GM23338 (cell line): ENCODE data around the gene OPRM1. TPM values are rescaled to one million over a fixed set of nuclear protein-coding genes. Genes with fewer than 3 reads are reported as not detected.

Experiments
- ATAC-seq: fragments of 200-7000 bp; cut with Tn5 transposase; 3 replicates; pipeline ENCODE4 v1.9.1; 2020
- DNase-seq: peaks from one replicate; pipeline ENCODE4 v3.0.0-alpha.2; 2015; ENCODE audit warnings: low spot score
- H2AFZ ChIP-seq: fragments of 200-600 bp; sonication (generic); 2 replicates; pipeline ENCODE4 v1.8.0; 2016; ENCODE audit warnings: antibody characterized with exemption, mild to moderate bottlenecking, moderate library complexity
- H3F3A ChIP-seq: fragments of 200-600 bp; sonication (generic); replicated peaks from 2 replicates; pipeline ENCODE4 v1.8.0; 2017; ENCODE audit warnings: antibody characterized with exemption, mixed run types, low read depth
- H3K27ac ChIP-seq: fragments of 200-600 bp; sonication (generic); 2 replicates; pipeline ENCODE4 v1.6.1; 2016; ENCODE audit warnings: low read depth
- H3K27me3 ChIP-seq: fragments of 200-600 bp; sonication (generic); 2 replicates; pipeline ENCODE4 v1.8.0; 2016; ENCODE audit warnings: mild to moderate bottlenecking, mixed run types, moderate library complexity; ENCODE audit not compliant: insufficient read depth
- H3K36me3 ChIP-seq: fragments of 200-600 bp; sonication (generic); 2 replicates; pipeline ENCODE4 v1.8.0; 2016; ENCODE audit warnings: mild to moderate bottlenecking; ENCODE audit not compliant: insufficient read depth
- H3K4me1 ChIP-seq: fragments of 200-600 bp; sonication (generic); 2 replicates; pipeline ENCODE4 v1.8.0; 2016; ENCODE audit warnings: mild to moderate bottlenecking, moderate library complexity; ENCODE audit not compliant: insufficient read depth
- H3K4me2 ChIP-seq: fragments of 200-600 bp; sonication (generic); 2 replicates; pipeline ENCODE4 v1.7.1; 2017; ENCODE audit warnings: mixed run types
- H3K4me3 ChIP-seq: fragments of 200-600 bp; sonication (generic); 2 replicates; pipeline ENCODE4 v1.6.1; 2016; ENCODE audit warnings: mixed run types
- H3K79me2 ChIP-seq: fragments of 200-600 bp; sonication (generic); replicated peaks from 2 replicates; pipeline ENCODE4 v1.8.0; 2017; ENCODE audit warnings: mild to moderate bottlenecking; ENCODE audit not compliant: insufficient read depth
- H3K9me2 ChIP-seq: fragments of 200-600 bp; sonication (generic); 2 replicates; pipeline ENCODE4 v1.8.0; 2017; ENCODE audit not compliant: insufficient read depth
- H4K20me1 ChIP-seq: fragments of 200-600 bp; sonication (generic); replicated peaks from 2 replicates; pipeline ENCODE4 v1.8.0; 2017; ENCODE audit warnings: mild to moderate bottlenecking; ENCODE audit not compliant: insufficient read depth
- H3K27ac Mint-ChIP-seq: 2 replicates; pipeline ENCODE4 v1.8.0; 2020; ENCODE audit warnings: inconsistent platforms, mild to moderate bottlenecking, moderate library complexity, mixed read lengths
- H3K27me3 Mint-ChIP-seq: 3 replicates; pipeline ENCODE4 v1.8.0; 2022; ENCODE audit warnings: low read depth, mild to moderate bottlenecking, moderate library complexity, mixed read lengths, inconsistent platforms; ENCODE audit not compliant: insufficient read depth, poor library complexity
- H3K36me3 Mint-ChIP-seq: 3 replicates; pipeline ENCODE4 v1.8.0; 2021; ENCODE audit warnings: low read depth, mild to moderate bottlenecking, inconsistent platforms, moderate library complexity, mixed read lengths
- H3K4me1 Mint-ChIP-seq: 3 replicates; pipeline ENCODE4 v1.8.0; 2020; ENCODE audit warnings: mild to moderate bottlenecking, inconsistent platforms, mixed read lengths
- H3K4me3 Mint-ChIP-seq: 3 replicates; pipeline ENCODE4 v1.8.0; 2021; ENCODE audit warnings: moderate library complexity, mild to moderate bottlenecking, inconsistent platforms, mixed read lengths
- H3K9me3 Mint-ChIP-seq: 3 replicates; pipeline ENCODE4 v1.8.0; 2020; ENCODE audit warnings: moderate library complexity, mild to moderate bottlenecking, inconsistent platforms, mixed read lengths
- CREB1 ChIP-seq: fragments of 250-450 bp; sonication (Bioruptor Pico); IDR thresholded peaks from 2 replicates; pipeline ENCODE4 v1.5.0; 2020; ENCODE audit warnings: low read depth, mild to moderate bottlenecking, moderate library complexity
- CTCF ChIP-seq, 2 experiments: fragments of 200-600 bp in 1 of 2; sonication (generic) in 1 of 2; conservative IDR thresholded peaks; 2 replicates each; pipeline versions ENCODE4 v1.5.1 to v1.6.1; 2016 to 2017; ENCODE audit warnings: antibody characterized with exemption in 2 of 2, low read depth in 2 of 2, mild to moderate bottlenecking in 2 of 2, moderate library complexity in 1 of 2
- ETS1 ChIP-seq: IDR thresholded peaks from 2 replicates; pipeline ENCODE4 v1.6.1; 2016; ENCODE audit warnings: antibody characterized with exemption
- EZH2 ChIP-seq: fragments of 200-600 bp; sonication (generic); IDR thresholded peaks from one replicate; pipeline ENCODE4 v1.8.0; 2017; ENCODE audit warnings: antibody characterized with exemption, mild to moderate bottlenecking, low read depth; ENCODE audit not compliant: unreplicated experiment
- EZH2phosphoT487 ChIP-seq: fragments of 200-600 bp; sonication (generic); IDR thresholded peaks from one replicate; pipeline ENCODE4 v1.8.1; 2018; ENCODE audit warnings: antibody characterized with exemption; ENCODE audit not compliant: unreplicated experiment
- JUNB ChIP-seq: IDR thresholded peaks from one replicate; pipeline ENCODE4 v1.6.1; 2016; ENCODE audit warnings: antibody characterized with exemption; ENCODE audit not compliant: unreplicated experiment
- POLR2AphosphoS5 ChIP-seq: IDR thresholded peaks from 2 replicates; pipeline ENCODE4 v1.6.1; 2016; ENCODE audit warnings: antibody characterized with exemption, low read depth
- STAT1 ChIP-seq: IDR thresholded peaks from one replicate; pipeline ENCODE4 v1.6.1; 2016; ENCODE audit warnings: antibody characterized with exemption; ENCODE audit not compliant: unreplicated experiment
- ZNF114 ChIP-seq: fragments of 250-450 bp; sonication (Bioruptor Pico); IDR thresholded peaks from 2 replicates; pipeline ENCODE4 v1.5.0; 2020; ENCODE audit warnings: mild to moderate bottlenecking, moderate library complexity
- polyA plus RNA-seq: library from polyadenylated mRNA; unstranded; fragments of >200 nt; fragmentation: Nextera tagmentation; extraction: Ambion mirVana; gene quantifications from 2 replicates; pipeline ENCODE4 v1.2.1, GENCODE V29; 2016
- total RNA-seq: library from RNA; depleted of rRNA; stranded (reverse); fragments of >200 nt; shearing (Covaris generic); gene quantifications from 2 replicates; pipeline ENCODE4 v1.2.3, GENCODE V29; 2014

Gene OPRM1
- total and polyA plus RNA-seq, 2 experiments from 2014 or later: 0.52 TPM; not detected in 1

GRCh38 chr6:154117485-154117884 lies 78.4 kb downstream of the OPRM1 start (continued):
- no peak for TF ChIP-seq CTCF (conservative IDR thresholded peaks at IDR 0.05; ENCODE audit: low read depth in 2 of 2)
- no peak for TF ChIP-seq ETS1
- no peak for TF ChIP-seq STAT1
- no peak for TF ChIP-seq EZH2phosphoT487

GRCh38 chr6:154122195-154122925 lies 83.3 kb downstream of the OPRM1 start:
- peaks cover 3% of the 10 kb centered on the region; the same call in 2 of the 3 replicates for H3K4me1 Mint-ChIP-seq
- 0 out of 2 replicates have a peak, but pooled peaks cover 6% of the 10 kb centered on the region for H3K9me2 ChIP-seq
- no peaks in the 10 kb centered on the region for H3F3A ChIP-seq
- H4K20me1 ChIP-seq: no peaks in the 10 kb centered on the region
- H3K27ac Mint-ChIP-seq: no peak overlapping the region
- H2AFZ ChIP-seq: no peak overlapping the region
- H3K4me3 Mint-ChIP-seq: no peak overlapping the region
- H3K36me3 ChIP-seq: 0 out of 2 replicates have a peak, but pooled peaks cover 4% of the 10 kb centered on the region
- H3K79me2 ChIP-seq: no peaks in the 10 kb centered on the region
- no peaks in the 10 kb centered on the region for H3K4me1 ChIP-seq
- H3K4me2 ChIP-seq: no peak overlapping the region
- no peak overlapping the region for H3K4me3 ChIP-seq
- no peak for DNase-seq
- no peak for ATAC-seq
- H3K9me3 Mint-ChIP-seq: peaks cover 30% of the 10 kb centered on the region
- peaks cover 3% of the 10 kb centered on the region for H3K27me3 Mint-ChIP-seq
- TF ChIP-seq POLR2AphosphoS5: no peak
- TF ChIP-seq CREB1 (CRISPR knock-in tag): no peak
- TF ChIP-seq ETS1: no peak
- no peak for TF ChIP-seq JUNB
- TF ChIP-seq ZNF114: no peak
- TF ChIP-seq EZH2: no peak
- H3K36me3 Mint-ChIP-seq: peaks cover 13% of the 10 kb centered on the region; the same call in 2 of the 3 replicates
- H3K27ac ChIP-seq: no peak overlapping the region
- no peaks in the 10 kb centered on the region for H3K27me3 ChIP-seq
